Measurements from ENCODE around the gene NR2F1-AS1.
"Not testable (repeated sequence)": the region's sequence is repeated elsewhere in the genome, so short reads cannot be mapped to it uniquely, and the experiment has no call there.

Gene NR2F1-AS1

GRCh38 chr5:93519740-93520139 is 61.3 kb downstream of the NR2F1-AS1 start:
- no peak for DNase-seq (ENCODE audit: low read depth in 2 of 2)

- no peak for DNase-seq (ENCODE audit: low read depth in 2 of 2)
Observed at GRCh38 chr5:93517828-93518227, 63.2 kb downstream of the NR2F1-AS1 start.

- no peak for DNase-seq (ENCODE audit: low read depth in 2 of 2)
Observed at GRCh38 chr5:93513298-93513697, 67.7 kb downstream of the NR2F1-AS1 start.

DNA sequence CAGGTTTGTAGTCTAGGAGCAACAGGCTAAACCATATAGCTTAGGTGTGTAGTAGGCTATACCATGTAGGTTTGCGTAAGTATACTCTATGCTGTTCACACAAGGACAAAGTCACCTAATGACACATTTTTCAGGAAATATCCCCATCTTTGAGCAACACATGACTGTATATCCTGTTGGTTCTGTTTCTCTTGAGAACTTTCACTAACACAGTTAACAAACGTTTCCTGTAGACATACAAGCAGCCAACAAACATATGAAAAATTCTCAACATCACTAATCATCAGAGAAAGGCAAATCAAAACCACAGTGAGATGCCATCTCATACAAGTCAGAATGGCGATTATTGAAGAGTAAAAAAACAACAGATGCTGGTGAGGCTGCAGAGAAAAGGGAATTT is 68.2 kb downstream of the NR2F1-AS1 start:
- DNase-seq (ENCODE audit: low read depth in 2 of 2) = no peak

DNA sequence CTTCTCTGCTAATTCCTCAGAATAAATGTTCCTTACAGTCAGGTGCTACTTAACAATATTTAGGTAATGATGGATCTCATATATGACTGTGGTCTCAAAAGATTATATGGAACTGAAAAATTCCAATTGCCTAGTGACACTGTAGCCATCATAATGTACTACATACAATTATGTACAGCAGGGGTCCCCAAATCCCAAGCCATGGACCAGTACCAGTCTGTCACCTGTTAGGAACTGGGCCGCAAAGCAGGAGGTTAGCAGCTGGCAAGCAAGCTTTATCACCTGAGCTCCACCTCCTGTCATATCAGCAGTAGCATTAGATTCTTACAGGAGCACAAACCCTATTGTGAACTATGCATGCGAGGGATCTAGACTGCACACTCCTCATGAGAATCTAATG is 69.6 kb downstream of the NR2F1-AS1 start:
- DNase-seq (ENCODE audit: low read depth in 2 of 2) = no peak

DNA sequence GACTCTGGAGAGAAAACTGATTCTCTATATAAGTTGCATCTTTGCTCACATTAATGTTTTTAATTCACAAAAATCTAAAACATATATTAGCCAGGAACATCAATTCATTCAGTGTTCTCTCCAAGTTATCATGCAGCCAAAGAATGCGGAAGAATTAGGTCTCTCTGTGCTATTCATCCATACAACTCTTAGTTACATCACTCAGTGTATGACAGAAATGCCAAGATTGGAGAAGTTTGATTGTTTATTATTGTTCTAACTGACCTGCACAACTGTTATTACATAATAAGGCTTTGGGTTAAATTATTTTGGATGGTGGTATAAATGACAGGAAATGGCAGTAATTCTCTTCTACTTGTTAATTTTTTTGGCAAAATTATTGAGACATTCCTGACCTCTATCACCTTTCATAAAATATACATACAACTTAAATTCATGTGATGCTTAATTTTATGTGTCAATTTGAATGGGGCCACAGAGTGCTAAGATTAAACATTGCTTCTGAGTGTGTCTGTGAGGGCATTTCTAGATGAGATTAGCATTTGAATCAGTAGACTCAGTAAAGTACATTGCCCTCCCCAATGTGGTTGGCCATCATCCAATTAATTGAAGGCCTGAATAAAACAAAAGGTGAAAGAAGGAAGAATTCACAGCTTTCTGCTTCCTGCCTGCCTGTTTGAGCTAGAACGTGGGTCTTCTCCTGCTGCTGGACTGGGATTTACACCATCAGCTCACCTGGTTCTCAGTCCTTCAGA is 70.2 kb downstream of the NR2F1-AS1 start:
- no peak for DNase-seq (ENCODE audit: low read depth in 2 of 2)

DNA sequence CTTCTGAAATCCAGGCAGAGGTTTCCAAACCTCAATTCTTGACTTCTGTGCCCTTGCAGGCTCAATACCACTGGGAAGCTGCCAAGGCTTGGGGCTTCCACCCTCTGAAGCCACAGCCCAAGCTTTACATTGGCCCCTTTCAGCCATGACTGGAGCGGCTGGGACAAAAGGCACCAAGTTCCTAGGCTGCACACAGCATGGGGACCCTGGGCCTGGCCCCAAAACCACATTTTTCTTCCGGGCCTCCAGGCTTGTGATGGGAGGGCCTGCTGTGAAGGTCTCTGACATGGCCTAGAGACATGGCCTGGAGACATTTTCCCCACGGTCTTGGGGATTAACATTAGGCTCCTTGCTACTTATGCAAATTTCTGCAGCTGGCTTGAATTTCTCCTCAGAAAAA is 75.5 kb downstream of the NR2F1-AS1 start:
- DNase-seq (ENCODE audit: low read depth in 2 of 2) = not testable (repeated sequence)

DNA sequence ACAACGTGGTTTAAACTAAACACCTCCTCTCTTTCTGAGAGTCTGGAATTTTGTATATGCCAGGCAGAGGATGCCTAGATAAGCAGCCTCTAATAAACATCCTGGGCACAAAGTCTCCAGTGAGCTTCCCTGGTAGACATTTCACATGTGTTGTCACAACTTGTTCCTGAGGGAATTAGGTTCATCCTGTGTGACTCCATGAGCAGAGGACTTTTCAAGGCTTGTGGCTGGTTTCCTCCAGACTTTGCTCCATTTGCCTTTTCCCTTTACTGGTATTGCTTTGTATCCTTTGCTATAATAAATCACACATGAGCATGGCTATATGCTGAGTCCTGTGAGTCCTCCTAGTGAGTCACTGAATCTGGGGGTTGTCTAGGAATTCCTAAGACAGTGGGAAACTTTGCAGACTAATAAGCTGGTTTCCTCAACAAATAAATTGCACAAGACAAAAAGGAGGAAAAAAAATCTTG is 77.4 kb downstream of the NR2F1-AS1 start:
- no peak for DNase-seq (ENCODE audit: low read depth in 2 of 2)

DNA sequence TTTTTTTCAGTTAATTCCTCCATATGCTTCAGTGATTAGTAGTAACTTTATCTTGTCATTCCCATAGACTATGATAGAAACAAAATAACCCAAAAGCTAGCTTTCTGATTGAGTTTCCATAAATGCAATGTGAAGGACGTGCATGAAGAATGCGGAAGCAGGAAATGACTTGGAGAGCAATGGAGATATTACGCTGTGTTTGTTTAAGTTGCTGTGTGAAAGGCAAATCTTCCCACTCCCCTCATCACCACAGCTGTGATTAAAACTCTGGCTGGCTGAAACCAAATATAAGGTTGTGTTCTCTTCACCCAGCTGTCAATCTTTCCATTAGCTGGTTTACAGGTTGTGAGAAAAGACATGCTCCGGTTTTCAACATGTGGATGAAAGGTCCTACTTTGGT is 83.9 kb downstream of the NR2F1-AS1 start:
- DNase-seq (ENCODE audit: low read depth in 2 of 2) = no peak

- DNase-seq (ENCODE audit: low read depth in 2 of 2) = no peak
Observed at GRCh38 chr5:93479982-93480509, 101.0 kb downstream of the NR2F1-AS1 start.

DNA sequence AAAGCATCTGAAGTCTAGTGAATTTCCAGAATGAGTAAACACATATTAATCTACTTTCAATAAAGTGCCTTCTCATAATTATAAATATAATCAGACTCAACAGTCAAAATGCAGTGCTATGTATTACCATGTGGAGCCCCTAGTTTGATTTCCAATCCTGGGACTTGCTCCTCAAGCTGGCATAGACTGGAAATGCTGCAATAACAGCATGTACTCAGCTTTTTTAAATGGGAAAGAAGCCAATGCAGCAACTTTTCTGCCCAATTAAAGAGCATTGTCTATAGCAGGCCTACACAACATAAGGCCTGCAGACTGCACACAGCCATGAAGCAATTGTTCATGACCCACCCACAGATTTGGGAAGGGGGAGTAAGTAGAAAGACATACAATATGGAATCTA is 103.2 kb downstream of the NR2F1-AS1 start:
- no peak for DNase-seq (ENCODE audit: low read depth in 2 of 2)

- DNase-seq (ENCODE audit: low read depth in 2 of 2) = no peak
Observed at GRCh38 chr5:93476251-93476742, 104.7 kb downstream of the NR2F1-AS1 start.

GRCh38 chr5:93462916-93463315 is 118.1 kb downstream of the NR2F1-AS1 start:
- no peak for DNase-seq (ENCODE audit: low read depth in 2 of 2)

- DNase-seq (ENCODE audit: low read depth in 2 of 2) = no peak
Observed at GRCh38 chr5:93461756-93462155, 119.3 kb downstream of the NR2F1-AS1 start.

- no peak for DNase-seq (ENCODE audit: low read depth in 2 of 2)
Observed at GRCh38 chr5:93460286-93460685, 120.7 kb downstream of the NR2F1-AS1 start.

DNA sequence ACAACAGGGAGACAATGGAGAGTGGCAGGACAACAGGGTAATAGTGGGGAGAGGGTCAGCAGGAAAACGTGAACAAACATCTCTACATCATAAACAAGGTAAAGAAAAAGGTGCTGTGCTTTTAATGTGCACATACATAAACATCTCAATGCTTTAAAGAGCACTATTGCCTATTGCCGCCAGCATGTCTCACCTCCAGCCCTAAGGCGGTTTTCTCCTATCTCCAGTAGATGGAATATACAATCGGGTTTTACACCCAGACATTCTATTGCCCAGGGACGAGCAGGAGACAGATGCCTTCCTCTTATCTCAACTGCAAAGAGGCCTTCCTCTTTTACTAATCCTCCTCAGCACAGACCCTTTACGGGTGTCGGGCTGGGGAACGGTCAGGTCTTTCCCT is 124.2 kb downstream of the NR2F1-AS1 start:
- DNase-seq (ENCODE audit: low read depth in 2 of 2) = not testable (repeated sequence)

DNA sequence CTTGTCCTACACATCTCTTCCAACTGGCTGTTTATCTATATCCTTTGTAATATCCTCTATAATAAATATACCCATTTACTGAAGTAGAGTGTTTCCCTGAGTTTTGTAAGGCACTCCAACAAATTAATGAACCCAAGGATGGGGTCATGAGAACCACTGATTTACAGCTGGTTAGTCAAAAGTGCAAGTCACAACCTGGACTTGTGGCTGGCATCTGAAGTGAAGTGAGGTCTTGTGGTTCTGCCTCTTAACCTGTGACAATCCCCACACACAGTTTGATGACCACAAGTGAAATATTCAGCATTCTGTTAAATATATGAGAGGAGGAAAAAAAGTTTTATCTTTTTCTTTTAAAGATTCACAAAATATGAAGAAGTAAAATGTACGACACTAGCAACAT is 126.1 kb downstream of the NR2F1-AS1 start:
- no peak for DNase-seq (ENCODE audit: low read depth in 2 of 2)

DNA sequence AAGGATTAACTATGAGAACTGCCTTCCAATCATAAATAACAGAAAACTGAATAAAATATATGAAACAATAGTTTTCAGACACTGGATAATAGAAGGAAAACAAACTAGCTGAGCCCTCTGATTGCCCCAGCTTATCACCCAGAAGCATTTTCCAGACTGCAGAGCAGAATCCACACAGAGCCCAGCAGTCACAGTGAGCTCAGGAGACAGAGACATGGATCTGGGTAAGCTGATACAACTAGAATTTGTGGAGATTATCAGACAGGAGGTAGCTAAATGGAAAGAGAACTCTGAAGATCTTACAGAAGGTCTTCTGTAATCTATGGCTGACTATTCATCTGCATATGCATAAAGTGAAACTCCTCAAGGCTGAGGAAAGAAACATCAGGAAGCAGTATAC is 128.8 kb downstream of the NR2F1-AS1 start:
- no peak for DNase-seq (ENCODE audit: low read depth in 2 of 2)

DNA sequence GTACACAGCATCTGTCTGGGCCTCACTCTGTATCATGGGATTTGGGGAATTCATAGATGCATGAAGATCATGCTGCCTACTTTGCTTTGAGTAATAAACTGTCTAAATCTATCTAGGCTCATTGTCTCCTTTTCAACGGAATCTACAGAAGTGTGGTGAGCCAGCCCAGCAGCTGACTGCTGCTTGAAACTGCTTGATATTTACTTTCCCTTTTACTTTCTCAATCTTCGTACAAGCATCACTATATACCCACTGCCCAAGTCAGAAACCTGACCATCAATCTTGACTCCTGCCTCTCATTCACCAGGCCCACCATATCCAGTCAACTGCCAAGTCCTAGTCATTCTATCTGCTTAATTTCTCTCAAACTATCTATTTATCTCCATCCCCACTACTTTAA is 142.9 kb downstream of the NR2F1-AS1 start:
- DNase-seq (ENCODE audit: low read depth in 2 of 2) = no peak

DNA sequence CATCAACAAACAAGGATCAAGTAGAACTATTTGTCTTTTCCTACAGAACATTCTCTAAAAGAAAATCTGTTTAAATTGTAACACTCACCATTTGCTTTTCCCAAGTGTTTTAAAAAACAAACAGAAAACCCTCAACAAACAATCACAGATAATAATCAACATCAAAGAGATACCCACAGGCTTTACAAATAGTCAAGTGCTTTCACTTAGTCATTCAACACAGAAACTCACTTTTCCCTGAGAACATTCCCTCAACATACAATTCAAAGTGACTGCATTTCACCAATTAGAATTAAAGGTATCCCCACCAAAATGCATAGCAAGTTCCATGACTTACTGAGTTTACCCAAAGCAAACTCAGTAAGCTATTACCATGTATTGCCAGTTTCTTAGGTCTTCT is 144.9 kb downstream of the NR2F1-AS1 start:
- no peak for DNase-seq (ENCODE audit: low read depth in 2 of 2)

- DNase-seq (ENCODE audit: low read depth in 2 of 2) = no peak
Observed at GRCh38 chr5:93433422-93433821, 147.6 kb downstream of the NR2F1-AS1 start.

DNA sequence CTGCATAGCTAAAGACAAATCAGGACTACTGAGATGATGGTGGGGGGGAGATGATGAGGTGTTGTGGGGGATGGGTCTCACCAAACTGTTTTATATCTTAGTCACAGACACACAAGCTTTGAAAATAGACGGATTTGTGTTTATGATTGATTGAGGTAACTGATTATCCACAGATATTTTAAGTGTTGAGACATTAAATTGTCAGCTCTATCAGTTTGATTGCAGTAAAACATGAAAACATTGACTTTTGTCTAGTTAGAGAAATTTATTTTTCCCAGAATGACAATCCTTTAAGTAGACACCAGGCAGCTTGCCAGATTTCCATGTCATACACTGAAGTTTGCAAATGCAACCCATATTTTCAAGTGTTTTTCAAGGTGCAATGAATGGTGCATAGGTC is 149.8 kb downstream of the NR2F1-AS1 start:
- DNase-seq (ENCODE audit: low read depth in 2 of 2) = no peak

- DNase-seq (ENCODE audit: low read depth in 2 of 2) = no peak
Observed at GRCh38 chr5:93430673-93431199, 150.3 kb downstream of the NR2F1-AS1 start.
